ENCODE data around the gene HOXA5.

Gene HOXA5

DNA sequence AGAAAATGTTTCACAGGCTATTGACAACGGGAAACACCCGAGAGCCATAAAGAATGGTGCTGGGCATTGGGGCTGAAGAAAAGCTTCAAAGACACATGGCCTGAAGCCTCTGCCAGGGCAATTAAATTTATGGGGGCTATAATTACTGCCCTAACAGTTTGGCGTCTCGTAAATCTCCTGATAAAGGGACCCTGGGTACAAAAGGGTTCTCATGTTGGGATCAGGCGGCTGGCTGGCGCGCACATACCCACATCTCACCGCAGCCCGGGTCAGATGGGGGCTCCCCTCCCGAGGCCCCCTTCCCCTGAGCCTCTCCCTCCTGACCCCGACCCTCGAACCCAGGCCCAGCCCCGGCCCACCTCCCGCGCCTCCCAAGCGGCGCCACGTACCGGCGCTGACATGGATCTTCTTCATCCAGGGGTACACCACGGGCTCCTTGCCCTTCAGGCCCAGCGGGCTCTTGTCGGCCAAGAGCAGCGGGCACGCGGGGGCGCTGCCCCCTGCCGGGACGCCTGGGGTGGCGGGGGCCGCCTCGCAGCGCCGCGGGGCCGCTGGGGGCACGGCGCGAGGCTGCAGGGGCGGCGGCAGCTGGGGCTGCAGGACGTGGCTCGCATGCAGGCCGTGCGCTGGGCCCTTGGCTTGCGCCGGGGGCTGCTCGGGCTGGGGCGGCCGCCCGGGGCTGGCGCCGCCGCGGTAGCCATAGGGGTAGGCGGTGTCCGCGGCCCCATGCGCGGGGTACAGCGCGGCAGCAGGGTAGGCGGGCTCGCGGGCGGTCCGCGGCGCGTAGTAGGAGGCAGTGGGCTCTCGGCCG is 13.5 kb downstream of the HOXA5 start (continued):
- TF ChIP-seq GLI2 (tag by site-specific recombination; IDR thresholded peaks at IDR 0.05; ENCODE audit: borderline replicate concordance, low read depth), result peak; percentile 57; the same call in 1 of the 2 replicates
- TF ChIP-seq PRDM1 (tag by site-specific recombination; IDR thresholded peaks at IDR 0.05), result no peak
- TF ChIP-seq, protein P1, sequence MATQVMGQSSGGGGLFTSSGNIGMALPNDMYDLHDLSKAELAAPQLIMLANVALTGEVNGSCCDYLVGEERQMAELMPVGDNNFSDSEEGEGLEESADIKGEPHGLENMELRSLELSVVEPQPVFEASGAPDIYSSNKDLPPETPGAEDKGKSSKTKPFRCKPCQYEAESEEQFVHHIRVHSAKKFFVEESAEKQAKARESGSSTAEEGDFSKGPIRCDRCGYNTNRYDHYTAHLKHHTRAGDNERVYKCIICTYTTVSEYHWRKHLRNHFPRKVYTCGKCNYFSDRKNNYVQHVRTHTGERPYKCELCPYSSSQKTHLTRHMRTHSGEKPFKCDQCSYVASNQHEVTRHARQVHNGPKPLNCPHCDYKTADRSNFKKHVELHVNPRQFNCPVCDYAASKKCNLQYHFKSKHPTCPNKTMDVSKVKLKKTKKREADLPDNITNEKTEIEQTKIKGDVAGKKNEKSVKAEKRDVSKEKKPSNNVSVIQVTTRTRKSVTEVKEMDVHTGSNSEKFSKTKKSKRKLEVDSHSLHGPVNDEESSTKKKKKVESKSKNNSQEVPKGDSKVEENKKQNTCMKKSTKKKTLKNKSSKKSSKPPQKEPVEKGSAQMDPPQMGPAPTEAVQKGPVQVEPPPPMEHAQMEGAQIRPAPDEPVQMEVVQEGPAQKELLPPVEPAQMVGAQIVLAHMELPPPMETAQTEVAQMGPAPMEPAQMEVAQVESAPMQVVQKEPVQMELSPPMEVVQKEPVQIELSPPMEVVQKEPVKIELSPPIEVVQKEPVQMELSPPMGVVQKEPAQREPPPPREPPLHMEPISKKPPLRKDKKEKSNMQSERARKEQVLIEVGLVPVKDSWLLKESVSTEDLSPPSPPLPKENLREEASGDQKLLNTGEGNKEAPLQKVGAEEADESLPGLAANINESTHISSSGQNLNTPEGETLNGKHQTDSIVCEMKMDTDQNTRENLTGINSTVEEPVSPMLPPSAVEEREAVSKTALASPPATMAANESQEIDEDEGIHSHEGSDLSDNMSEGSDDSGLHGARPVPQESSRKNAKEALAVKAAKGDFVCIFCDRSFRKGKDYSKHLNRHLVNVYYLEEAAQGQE (tag by site-specific recombination; IDR thresholded peaks at IDR 0.05), result no peak
- TF ChIP-seq ZNF629 (tag by site-specific recombination; IDR thresholded peaks at IDR 0.05), result no peak
- no peak for TF ChIP-seq REPIN1 (tag by site-specific recombination; IDR thresholded peaks at IDR 0.05; ENCODE audit: low read depth)
- no peak for TF ChIP-seq ZNF521 (tag by site-specific recombination; IDR thresholded peaks at IDR 0.05)
- TF ChIP-seq, protein P2, sequence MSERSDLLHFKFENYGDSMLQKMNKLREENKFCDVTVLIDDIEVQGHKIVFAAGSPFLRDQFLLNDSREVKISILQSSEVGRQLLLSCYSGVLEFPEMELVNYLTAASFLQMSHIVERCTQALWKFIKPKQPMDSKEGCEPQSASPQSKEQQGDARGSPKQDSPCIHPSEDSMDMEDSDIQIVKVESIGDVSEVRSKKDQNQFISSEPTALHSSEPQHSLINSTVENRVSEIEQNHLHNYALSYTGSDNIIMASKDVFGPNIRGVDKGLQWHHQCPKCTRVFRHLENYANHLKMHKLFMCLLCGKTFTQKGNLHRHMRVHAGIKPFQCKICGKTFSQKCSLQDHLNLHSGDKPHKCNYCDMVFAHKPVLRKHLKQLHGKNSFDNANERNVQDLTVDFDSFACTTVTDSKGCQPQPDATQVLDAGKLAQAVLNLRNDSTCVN (tag by site-specific recombination; optimal IDR thresholded peaks at IDR 0.05), result peak; percentile 27
- peak; percentile 47 for TF ChIP-seq ZNF341 (tag by site-specific recombination; IDR thresholded peaks at IDR 0.05; ENCODE audit: low read depth)
- TF ChIP-seq, protein P3, sequence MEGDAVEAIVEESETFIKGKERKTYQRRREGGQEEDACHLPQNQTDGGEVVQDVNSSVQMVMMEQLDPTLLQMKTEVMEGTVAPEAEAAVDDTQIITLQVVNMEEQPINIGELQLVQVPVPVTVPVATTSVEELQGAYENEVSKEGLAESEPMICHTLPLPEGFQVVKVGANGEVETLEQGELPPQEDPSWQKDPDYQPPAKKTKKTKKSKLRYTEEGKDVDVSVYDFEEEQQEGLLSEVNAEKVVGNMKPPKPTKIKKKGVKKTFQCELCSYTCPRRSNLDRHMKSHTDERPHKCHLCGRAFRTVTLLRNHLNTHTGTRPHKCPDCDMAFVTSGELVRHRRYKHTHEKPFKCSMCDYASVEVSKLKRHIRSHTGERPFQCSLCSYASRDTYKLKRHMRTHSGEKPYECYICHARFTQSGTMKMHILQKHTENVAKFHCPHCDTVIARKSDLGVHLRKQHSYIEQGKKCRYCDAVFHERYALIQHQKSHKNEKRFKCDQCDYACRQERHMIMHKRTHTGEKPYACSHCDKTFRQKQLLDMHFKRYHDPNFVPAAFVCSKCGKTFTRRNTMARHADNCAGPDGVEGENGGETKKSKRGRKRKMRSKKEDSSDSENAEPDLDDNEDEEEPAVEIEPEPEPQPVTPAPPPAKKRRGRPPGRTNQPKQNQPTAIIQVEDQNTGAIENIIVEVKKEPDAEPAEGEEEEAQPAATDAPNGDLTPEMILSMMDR (tag by site-specific recombination; IDR thresholded peaks at IDR 0.05), result 0 out of 2 replicates have a peak, but pooled peaks have one; percentile 49
- 0 out of 2 replicates have a peak, but pooled peaks have one; percentile 49 for TF ChIP-seq KLF16 (tag by site-specific recombination; IDR thresholded peaks at IDR 0.05)
- no peak for TF ChIP-seq ZNF654 (tag by site-specific recombination; IDR thresholded peaks at IDR 0.05; ENCODE audit: low read depth)
- TF ChIP-seq ZNF121 (tag by site-specific recombination; IDR thresholded peaks at IDR 0.05), result no peak
- TF ChIP-seq, protein P4, sequence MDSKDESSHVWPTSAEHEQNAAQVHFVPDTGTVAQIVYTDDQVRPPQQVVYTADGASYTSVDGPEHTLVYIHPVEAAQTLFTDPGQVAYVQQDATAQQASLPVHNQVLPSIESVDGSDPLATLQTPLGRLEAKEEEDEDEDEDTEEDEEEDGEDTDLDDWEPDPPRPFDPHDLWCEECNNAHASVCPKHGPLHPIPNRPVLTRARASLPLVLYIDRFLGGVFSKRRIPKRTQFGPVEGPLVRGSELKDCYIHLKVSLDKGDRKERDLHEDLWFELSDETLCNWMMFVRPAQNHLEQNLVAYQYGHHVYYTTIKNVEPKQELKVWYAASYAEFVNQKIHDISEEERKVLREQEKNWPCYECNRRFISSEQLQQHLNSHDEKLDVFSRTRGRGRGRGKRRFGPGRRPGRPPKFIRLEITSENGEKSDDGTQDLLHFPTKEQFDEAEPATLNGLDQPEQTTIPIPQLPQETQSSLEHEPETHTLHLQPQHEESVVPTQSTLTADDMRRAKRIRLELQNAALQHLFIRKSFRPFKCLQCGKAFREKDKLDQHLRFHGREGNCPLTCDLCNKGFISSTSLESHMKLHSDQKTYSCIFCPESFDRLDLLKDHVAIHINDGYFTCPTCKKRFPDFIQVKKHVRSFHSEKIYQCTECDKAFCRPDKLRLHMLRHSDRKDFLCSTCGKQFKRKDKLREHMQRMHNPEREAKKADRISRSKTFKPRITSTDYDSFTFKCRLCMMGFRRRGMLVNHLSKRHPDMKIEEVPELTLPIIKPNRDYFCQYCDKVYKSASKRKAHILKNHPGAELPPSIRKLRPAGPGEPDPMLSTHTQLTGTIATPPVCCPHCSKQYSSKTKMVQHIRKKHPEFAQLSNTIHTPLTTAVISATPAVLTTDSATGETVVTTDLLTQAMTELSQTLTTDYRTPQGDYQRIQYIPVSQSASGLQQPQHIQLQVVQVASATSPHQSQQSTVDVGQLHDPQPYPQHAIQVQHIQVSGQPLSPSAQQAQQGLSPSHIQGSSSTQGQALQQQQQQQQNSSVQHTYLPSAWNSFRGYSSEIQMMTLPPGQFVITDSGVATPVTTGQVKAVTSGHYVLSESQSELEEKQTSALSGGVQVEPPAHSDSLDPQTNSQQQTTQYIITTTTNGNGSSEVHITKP (tag by site-specific recombination; IDR thresholded peaks at IDR 0.05), result no peak
- no peak for TF ChIP-seq ZNF548 (tag by site-specific recombination; IDR thresholded peaks at IDR 0.05)
- TF ChIP-seq, protein P5, sequence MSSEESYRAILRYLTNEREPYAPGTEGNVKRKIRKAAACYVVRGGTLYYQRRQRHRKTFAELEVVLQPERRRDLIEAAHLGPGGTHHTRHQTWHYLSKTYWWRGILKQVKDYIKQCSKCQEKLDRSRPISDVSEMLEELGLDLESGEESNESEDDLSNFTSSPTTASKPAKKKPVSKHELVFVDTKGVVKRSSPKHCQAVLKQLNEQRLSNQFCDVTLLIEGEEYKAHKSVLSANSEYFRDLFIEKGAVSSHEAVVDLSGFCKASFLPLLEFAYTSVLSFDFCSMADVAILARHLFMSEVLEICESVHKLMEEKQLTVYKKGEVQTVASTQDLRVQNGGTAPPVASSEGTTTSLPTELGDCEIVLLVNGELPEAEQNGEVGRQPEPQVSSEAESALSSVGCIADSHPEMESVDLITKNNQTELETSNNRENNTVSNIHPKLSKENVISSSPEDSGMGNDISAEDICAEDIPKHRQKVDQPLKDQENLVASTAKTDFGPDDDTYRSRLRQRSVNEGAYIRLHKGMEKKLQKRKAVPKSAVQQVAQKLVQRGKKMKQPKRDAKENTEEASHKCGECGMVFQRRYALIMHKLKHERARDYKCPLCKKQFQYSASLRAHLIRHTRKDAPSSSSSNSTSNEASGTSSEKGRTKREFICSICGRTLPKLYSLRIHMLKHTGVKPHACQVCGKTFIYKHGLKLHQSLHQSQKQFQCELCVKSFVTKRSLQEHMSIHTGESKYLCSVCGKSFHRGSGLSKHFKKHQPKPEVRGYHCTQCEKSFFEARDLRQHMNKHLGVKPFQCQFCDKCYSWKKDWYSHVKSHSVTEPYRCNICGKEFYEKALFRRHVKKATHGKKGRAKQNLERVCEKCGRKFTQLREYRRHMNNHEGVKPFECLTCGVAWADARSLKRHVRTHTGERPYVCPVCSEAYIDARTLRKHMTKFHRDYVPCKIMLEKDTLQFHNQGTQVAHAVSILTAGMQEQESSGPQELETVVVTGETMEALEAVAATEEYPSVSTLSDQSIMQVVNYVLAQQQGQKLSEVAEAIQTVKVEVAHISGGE (tag by site-specific recombination; conservative IDR thresholded peaks at IDR 0.05; ENCODE audit: low read depth), result no peak; the same call in 1 of the 2 replicates
- TF ChIP-seq ZBTB20 (tag by site-specific recombination; IDR thresholded peaks at IDR 0.05), result no peak
- TF ChIP-seq HOXD13 (CRISPR knock-in tag; IDR thresholded peaks at IDR 0.05; ENCODE audit: borderline replicate concordance), result no peak
- TF ChIP-seq ZNF571 (tag by site-specific recombination; IDR thresholded peaks at IDR 0.05), result no peak
- TF ChIP-seq IKZF3 (tag by site-specific recombination; IDR thresholded peaks at IDR 0.05), result peak; percentile 78
- TF ChIP-seq, protein P6, sequence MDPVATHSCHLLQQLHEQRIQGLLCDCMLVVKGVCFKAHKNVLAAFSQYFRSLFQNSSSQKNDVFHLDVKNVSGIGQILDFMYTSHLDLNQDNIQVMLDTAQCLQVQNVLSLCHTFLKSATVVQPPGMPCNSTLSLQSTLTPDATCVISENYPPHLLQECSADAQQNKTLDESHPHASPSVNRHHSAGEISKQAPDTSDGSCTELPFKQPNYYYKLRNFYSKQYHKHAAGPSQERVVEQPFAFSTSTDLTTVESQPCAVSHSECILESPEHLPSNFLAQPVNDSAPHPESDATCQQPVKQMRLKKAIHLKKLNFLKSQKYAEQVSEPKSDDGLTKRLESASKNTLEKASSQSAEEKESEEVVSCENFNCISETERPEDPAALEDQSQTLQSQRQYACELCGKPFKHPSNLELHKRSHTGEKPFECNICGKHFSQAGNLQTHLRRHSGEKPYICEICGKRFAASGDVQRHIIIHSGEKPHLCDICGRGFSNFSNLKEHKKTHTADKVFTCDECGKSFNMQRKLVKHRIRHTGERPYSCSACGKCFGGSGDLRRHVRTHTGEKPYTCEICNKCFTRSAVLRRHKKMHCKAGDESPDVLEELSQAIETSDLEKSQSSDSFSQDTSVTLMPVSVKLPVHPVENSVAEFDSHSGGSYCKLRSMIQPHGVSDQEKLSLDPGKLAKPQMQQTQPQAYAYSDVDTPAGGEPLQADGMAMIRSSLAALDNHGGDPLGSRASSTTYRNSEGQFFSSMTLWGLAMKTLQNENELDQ (tag by site-specific recombination; IDR thresholded peaks at IDR 0.05; ENCODE audit: low read depth), result no peak
- TF ChIP-seq ZNF544 (tag by site-specific recombination; IDR thresholded peaks at IDR 0.05), result no peak
- TF ChIP-seq ZNF549 (tag by site-specific recombination; IDR thresholded peaks at IDR 0.05), result no peak
- peak; percentile 55; the same call in 1 of the 2 replicates for TF ChIP-seq GLIS1 (tag by site-specific recombination; IDR thresholded peaks at IDR 0.05)
